ENCODE measurements around the gene KCTD4.
A peak's percentile ranks its signal among the peaks of the same experiment; 100 is the strongest.

KCTD4 gene

DNA sequence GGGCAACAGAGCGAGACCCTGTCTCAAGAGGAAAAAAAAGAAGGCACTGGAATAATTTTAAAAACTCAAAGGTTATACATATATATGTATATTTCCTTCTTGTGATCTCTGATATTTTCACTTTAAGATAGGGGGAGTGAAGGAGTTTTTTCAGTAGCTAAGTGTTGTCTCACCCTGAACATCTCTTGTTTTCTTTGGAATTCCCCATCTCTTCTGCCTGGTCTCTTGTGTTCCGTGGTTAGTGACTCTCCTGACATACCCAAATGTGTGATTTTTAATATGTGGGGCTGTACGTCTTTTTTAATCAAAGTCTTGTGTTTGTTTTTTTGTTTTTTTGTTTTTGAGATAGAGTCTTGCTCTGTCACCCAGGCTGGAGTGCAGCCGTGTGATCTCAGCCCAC lies 15.3 kb upstream of the KCTD4 start:
- H3K4me1 ChIP-seq (ENCODE audit: control insufficient read depth, insufficient read depth, low read length, poor library complexity, severe bottlenecking), result no peaks in the 10 kb centered on the region
- 100% methylated on average over 1 to 2 of the region's 4 CpGs for WGBS, 2 experiments (ENCODE audit: insufficient coverage in 2 of 2)
- no peak overlapping the region for H3K4me3 ChIP-seq (ENCODE audit: extremely low read depth, insufficient read depth, low read length, poor library complexity, severe bottlenecking)

DNA sequence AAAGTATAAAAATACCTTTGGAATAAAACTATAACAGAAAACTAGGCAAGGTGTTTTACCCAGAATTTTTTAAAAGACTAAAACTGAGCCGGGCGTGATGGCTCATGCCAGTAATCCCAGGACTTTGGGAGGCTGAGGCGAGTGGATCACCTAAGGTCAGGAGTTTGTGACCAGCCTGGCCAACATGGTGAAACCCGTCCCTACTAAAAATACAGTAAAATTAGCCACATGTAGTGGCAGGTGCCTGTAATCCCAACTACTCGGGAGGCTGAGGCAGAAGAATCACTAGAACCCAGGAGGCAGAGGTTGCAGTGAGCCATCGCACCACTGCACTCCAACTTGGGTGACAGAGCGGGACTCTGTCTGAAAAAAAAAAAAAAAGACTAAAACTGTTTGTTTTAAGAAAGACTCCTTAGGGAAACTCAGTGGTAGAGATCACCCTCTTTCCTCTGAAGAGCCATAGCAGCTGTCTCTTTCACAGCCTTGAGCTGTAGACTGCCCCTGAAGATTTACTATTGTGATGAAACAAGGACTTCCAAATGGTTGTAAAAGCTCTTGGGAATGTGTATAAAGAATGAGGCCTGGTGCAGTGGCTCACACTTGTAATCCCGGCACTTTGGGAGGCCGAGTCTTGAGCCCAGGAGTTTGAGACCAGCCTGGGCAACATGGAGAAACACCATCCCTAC lies 14.7 kb upstream of the KCTD4 start:
- H3K4me1 ChIP-seq (ENCODE audit: control insufficient read depth, insufficient read depth, low read length, poor library complexity, severe bottlenecking), result no peaks in the 10 kb centered on the region
- peaks cover 3% of the 10 kb centered on the region for H3K36me3 ChIP-seq (ENCODE audit: control insufficient read depth, insufficient read depth, low read length)
- no peak overlapping the region for H3K4me3 ChIP-seq (ENCODE audit: extremely low read depth, insufficient read depth, low read length, poor library complexity, severe bottlenecking)
- H3K27ac ChIP-seq (ENCODE audit: low read depth, low read length, severe bottlenecking), result no peak overlapping the region
- no peaks in the 10 kb centered on the region for H3K9me3 ChIP-seq (ENCODE audit: control insufficient read depth, low read length)
- 84 to 97% methylated on average over 6 to 8 of the region's 9 CpGs for WGBS, 2 experiments (ENCODE audit: insufficient coverage in 2 of 2)

More for the DNA sequence above, 15.3 kb upstream of the KCTD4 start:
- no peaks in the 10 kb centered on the region for H3K9me3 ChIP-seq (ENCODE audit: control insufficient read depth, low read length)
- H3K27ac ChIP-seq (ENCODE audit: low read depth, low read length, severe bottlenecking), result no peak overlapping the region
- H3K36me3 ChIP-seq (ENCODE audit: control insufficient read depth, insufficient read depth, low read length), result peaks cover 3% of the 10 kb centered on the region

DNA sequence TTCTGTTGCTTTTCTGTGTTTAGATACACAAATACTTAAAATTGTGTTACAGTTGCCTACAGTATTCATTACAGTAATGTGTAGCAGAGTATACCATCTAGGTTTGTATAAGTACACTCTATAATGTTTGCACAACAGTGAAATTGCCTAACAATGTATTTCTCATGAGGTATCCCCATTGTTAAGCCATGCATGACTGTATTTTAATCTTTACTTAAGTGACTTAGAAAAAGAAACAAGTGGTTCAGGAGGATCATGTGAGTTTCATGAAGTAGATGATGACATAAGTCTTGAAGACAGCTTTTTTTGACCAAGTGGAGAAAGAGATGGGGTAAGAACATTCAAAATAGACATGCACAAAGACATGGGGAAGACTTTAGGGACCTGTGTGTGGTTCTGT lies 8.4 kb upstream of the KCTD4 start:
- Histone ChIP-seq H3K9me3 (ENCODE audit: control insufficient read depth, low read length) (no peaks in the 10 kb centered on the region), H3K4me3 (ENCODE audit: extremely low read depth, insufficient read depth, low read length, poor library complexity, severe bottlenecking) (no peak overlapping the region), H3K36me3 (ENCODE audit: control insufficient read depth, insufficient read depth, low read length) (peaks cover 10% of the 10 kb centered on the region), H3K27ac (ENCODE audit: low read depth, low read length, severe bottlenecking) (no peak overlapping the region), H3K4me1 (ENCODE audit: control insufficient read depth, insufficient read depth, low read length, poor library complexity, severe bottlenecking) (peaks cover 8% of the 10 kb centered on the region)

DNA sequence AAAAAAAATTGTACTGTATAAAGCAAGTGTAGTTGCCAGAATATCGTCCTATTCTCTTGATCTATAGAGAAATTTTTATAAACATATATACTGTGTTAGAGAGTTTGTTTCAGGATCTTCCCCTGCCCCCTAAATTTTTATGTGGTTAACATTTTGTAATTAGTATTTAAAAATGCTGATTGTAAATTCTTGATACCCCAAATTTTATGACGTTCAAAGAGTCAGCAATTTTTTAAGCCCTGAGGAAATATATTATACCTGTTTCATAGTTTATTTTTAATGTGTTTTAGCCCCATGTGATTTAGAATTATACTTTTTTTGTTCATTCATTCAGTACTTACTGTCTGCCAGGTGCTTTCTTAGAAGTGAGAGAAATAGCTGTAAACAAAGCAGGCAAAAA lies 7.3 kb upstream of the KCTD4 start:
- H3K4me1 ChIP-seq (ENCODE audit: control insufficient read depth, insufficient read depth, low read length, poor library complexity, severe bottlenecking), result peaks cover 8% of the 10 kb centered on the region
- H3K9me3 ChIP-seq (ENCODE audit: control insufficient read depth, low read length), result no peaks in the 10 kb centered on the region
- H3K36me3 ChIP-seq (ENCODE audit: control insufficient read depth, insufficient read depth, low read length), result peaks cover 10% of the 10 kb centered on the region
- H3K27ac ChIP-seq (ENCODE audit: low read depth, low read length, severe bottlenecking), result no peak overlapping the region
- no peak overlapping the region for H3K4me3 ChIP-seq (ENCODE audit: extremely low read depth, insufficient read depth, low read length, poor library complexity, severe bottlenecking)
- WGBS, 2 experiments (ENCODE audit: insufficient coverage in 2 of 2), result no CpG with 5 or more reads among the region's 2 CpGs

DNA sequence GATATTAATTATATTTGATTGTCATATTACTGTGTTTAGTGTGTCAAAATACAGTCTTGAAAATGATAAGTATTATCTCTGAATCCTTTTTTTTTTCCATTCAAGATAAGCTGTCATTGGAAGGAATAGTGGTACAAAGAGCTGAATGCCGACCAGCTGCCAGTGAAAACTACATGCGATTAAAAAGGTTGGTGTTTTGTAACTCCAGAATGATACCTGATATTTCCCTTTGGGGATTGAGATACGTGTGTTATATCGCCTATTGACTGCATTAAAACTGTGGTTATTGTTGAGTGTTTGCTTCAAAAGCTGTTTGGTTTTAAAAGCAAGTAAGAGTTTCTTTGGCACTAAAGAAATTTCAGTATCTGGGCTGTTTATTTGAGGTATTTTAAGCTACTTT lies 6.5 kb upstream of the KCTD4 start:
- peaks cover 10% of the 10 kb centered on the region for H3K36me3 ChIP-seq (ENCODE audit: control insufficient read depth, insufficient read depth, low read length)
- H3K9me3 ChIP-seq (ENCODE audit: control insufficient read depth, low read length), result no peaks in the 10 kb centered on the region
- 87 to 91% methylated on average over 3 to 4 of the region's 4 CpGs for WGBS, 2 experiments (ENCODE audit: insufficient coverage in 2 of 2)
- no peak overlapping the region for H3K4me3 ChIP-seq (ENCODE audit: extremely low read depth, insufficient read depth, low read length, poor library complexity, severe bottlenecking)
- no peak overlapping the region for H3K27ac ChIP-seq (ENCODE audit: low read depth, low read length, severe bottlenecking)
- H3K4me1 ChIP-seq (ENCODE audit: control insufficient read depth, insufficient read depth, low read length, poor library complexity, severe bottlenecking), result peaks cover 8% of the 10 kb centered on the region

DNA sequence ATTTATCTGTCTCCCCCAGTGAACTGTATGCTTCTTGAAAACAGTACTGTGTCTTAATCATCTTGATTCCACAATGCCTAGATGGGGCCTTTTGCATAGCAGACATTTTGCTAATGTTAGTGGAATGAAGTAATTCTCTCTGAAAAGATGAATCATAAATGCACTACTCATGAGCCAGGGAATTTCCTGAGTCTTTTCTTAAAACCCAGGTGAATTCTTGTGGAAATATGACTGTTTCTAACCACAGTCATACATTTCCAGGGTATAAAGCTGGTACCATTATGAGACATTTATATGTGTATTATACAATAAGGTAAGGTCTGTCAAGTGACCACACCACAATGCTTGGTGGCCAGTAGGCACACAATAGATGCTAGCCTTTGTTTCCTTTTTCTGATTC lies 5.5 kb upstream of the KCTD4 start:
- Histone ChIP-seq H3K4me3 (ENCODE audit: extremely low read depth, insufficient read depth, low read length, poor library complexity, severe bottlenecking) (no peak overlapping the region), H3K4me1 (ENCODE audit: control insufficient read depth, insufficient read depth, low read length, poor library complexity, severe bottlenecking) (peaks cover 8% of the 10 kb centered on the region), H3K27ac (ENCODE audit: low read depth, low read length, severe bottlenecking) (peak overlapping the region; percentile 46)

DNA sequence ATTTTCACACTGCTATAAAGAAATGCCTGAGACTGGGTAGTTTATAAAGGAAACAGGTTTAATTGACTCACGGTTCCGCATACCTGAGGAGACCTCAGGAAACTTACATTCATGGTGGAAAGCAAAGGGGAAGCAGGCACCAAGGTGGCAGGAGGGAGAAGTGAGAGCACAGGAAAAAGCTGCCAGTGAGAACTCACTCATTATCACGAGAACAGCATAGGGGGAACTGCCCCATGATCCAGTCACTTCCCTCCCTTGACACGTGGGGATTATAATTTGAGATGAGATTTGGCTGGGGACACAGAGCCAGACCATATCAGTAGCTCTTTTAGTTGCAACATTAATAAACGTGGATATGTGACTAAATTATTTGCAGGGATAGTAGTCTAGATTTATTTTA lies 4.3 kb upstream of the KCTD4 start:
- Histone ChIP-seq H3K36me3 (ENCODE audit: control insufficient read depth, insufficient read depth, low read length) (peaks cover 15% of the 10 kb centered on the region), H3K4me1 (ENCODE audit: control insufficient read depth, insufficient read depth, low read length, poor library complexity, severe bottlenecking) (peaks cover 8% of the 10 kb centered on the region), H3K27ac (ENCODE audit: low read depth, low read length, severe bottlenecking) (no peak overlapping the region), H3K9me3 (ENCODE audit: control insufficient read depth, low read length) (no peaks in the 10 kb centered on the region), H3K4me3 (ENCODE audit: extremely low read depth, insufficient read depth, low read length, poor library complexity, severe bottlenecking) (no peak overlapping the region)
- WGBS, 2 experiments (ENCODE audit: insufficient coverage in 2 of 2), result 96 to 100% methylated on average over 2 to 4 of the region's 5 CpGs

More for the DNA sequence above, 5.5 kb upstream of the KCTD4 start:
- H3K36me3 ChIP-seq (ENCODE audit: control insufficient read depth, insufficient read depth, low read length), result peaks cover 15% of the 10 kb centered on the region
- H3K9me3 ChIP-seq (ENCODE audit: control insufficient read depth, low read length), result no peaks in the 10 kb centered on the region

DNA sequence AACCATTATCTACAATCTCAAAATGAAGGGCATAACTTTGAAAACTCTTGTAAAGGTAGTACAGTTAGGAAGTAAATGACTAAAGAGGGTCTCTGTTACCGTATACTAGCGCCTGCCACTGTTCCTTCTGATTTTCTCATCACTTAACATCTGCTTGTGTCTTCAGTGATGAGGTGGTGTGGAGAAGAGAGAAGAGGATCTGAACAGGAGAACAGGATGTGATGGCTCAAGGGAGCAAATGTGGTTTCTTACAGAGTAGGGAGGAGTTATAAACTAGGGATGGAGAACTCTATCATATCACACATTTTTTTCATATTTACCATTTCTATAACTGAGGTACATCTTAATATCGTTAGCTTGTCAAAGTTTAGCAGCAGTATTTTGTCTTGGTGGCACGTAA lies 1.1 kb downstream of the KCTD4 start:
- H3K4me3 ChIP-seq (ENCODE audit: extremely low read depth, insufficient read depth, low read length, poor library complexity, severe bottlenecking), result no peak overlapping the region

DNA sequence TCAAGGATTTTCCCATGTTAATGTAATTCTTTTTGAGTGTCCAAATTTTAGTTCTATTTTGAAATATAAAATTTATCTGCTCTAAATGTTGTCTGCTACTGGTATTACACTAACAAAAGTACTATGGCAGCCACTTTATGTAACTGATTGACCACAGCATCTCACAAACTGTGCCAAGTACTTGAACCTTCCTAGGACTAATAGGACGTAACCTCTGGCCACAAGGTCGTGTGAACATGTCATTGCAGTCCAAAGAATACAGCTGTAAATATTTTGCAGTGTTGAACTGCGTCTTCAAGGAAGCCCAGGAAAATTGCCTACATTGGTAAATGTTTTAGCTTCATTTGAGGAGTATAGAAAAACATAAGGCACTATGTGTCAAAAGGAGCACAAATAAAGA lies 1.9 kb downstream of the KCTD4 start:
- Histone ChIP-seq H3K27ac (ENCODE audit: low read depth, low read length, severe bottlenecking) (no peak overlapping the region), H3K36me3 (ENCODE audit: control insufficient read depth, insufficient read depth, low read length) (peaks cover 8% of the 10 kb centered on the region), H3K4me3 (ENCODE audit: extremely low read depth, insufficient read depth, low read length, poor library complexity, severe bottlenecking) (no peak overlapping the region), H3K9me3 (ENCODE audit: control insufficient read depth, low read length) (no peaks in the 10 kb centered on the region), H3K4me1 (ENCODE audit: control insufficient read depth, insufficient read depth, low read length, poor library complexity, severe bottlenecking) (peaks cover 9% of the 10 kb centered on the region)
- WGBS, 2 experiments (ENCODE audit: insufficient coverage in 2 of 2), result 89 to 100% methylated on average over 3 of the region's 3 CpGs

More for the DNA sequence above, 1.1 kb downstream of the KCTD4 start:
- WGBS, 2 experiments (ENCODE audit: insufficient coverage in 2 of 2), result no CpG with 5 or more reads among the region's 4 CpGs
- Histone ChIP-seq H3K36me3 (ENCODE audit: control insufficient read depth, insufficient read depth, low read length) (peaks cover 8% of the 10 kb centered on the region), H3K27ac (ENCODE audit: low read depth, low read length, severe bottlenecking) (no peak overlapping the region), H3K9me3 (ENCODE audit: control insufficient read depth, low read length) (no peaks in the 10 kb centered on the region), H3K4me1 (ENCODE audit: control insufficient read depth, insufficient read depth, low read length, poor library complexity, severe bottlenecking) (peaks cover 7% of the 10 kb centered on the region)

DNA sequence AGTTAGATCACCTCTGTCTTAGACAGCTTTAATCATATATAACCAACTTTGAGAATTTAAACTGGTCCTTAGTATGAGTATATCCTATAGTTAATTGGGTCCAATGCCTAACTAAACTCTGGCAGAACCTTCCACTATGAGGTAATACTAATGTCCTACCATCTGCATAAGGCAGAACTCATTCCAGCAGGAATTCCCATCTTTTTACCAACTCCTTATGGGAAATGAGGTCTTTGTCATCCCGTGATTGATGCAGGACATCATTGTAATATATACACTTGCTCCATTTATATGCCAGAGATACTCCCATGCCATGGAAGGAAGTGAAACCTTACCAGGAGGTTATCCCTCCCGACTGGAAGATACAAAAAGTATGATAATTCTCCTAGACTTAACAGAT lies 2.8 kb downstream of the KCTD4 start:
- Histone ChIP-seq H3K27ac (ENCODE audit: low read depth, low read length, severe bottlenecking) (no peak overlapping the region), H3K4me1 (ENCODE audit: control insufficient read depth, insufficient read depth, low read length, poor library complexity, severe bottlenecking) (peaks cover 10% of the 10 kb centered on the region), H3K4me3 (ENCODE audit: extremely low read depth, insufficient read depth, low read length, poor library complexity, severe bottlenecking) (no peak overlapping the region), H3K36me3 (ENCODE audit: control insufficient read depth, insufficient read depth, low read length) (peaks cover 8% of the 10 kb centered on the region), H3K9me3 (ENCODE audit: control insufficient read depth, low read length) (no peaks in the 10 kb centered on the region)
- WGBS, 2 experiments (ENCODE audit: insufficient coverage in 2 of 2), result 83% methylated on average over 1 of the region's 2 CpGs; no CpG with 5 or more reads in 1 of the 2 experiments

DNA sequence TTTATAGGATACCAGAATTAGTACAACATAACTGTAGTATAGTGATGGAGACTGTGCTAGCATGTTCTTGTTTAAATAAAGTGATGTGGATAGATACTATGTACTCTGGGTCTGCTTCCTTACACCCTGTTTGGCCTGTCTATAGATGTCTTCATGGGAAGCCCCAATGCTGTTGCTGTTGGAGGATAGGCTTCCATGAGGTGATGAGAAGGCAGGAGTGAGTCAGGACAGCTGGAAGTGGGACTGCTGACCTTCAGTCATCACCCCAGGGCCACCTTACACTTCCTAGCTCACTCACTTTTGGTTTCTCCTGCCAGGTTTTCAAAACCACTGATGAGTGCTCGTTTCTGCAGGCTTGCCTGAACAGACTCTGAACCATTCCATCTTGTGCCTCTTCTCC lies 4.2 kb downstream of the KCTD4 start:
- peaks cover 10% of the 10 kb centered on the region for H3K4me1 ChIP-seq (ENCODE audit: control insufficient read depth, insufficient read depth, low read length, poor library complexity, severe bottlenecking)
- no peaks in the 10 kb centered on the region for H3K9me3 ChIP-seq (ENCODE audit: control insufficient read depth, low read length)
- WGBS, 2 experiments (ENCODE audit: insufficient coverage in 2 of 2), result 92 to 100% methylated on average over 1 of the region's 1 CpG
- H3K27ac ChIP-seq (ENCODE audit: low read depth, low read length, severe bottlenecking), result no peak overlapping the region
- peaks cover 3% of the 10 kb centered on the region for H3K36me3 ChIP-seq (ENCODE audit: control insufficient read depth, insufficient read depth, low read length)
- H3K4me3 ChIP-seq (ENCODE audit: extremely low read depth, insufficient read depth, low read length, poor library complexity, severe bottlenecking), result no peak overlapping the region

All from mesodermal cell (in vitro differentiated cells).